ENCODE data around the gene IRX5. TPM values are rescaled to one million over a fixed set of nuclear protein-coding genes. Genes with fewer than 3 reads are reported as not detected.

Gene IRX5
- total and polyA plus RNA-seq, 2 of the 8 experiments (the other 6 are each of a cell fraction or from before 2014, with no cell fraction given) = 0.48 to 0.56 TPM

DNA sequence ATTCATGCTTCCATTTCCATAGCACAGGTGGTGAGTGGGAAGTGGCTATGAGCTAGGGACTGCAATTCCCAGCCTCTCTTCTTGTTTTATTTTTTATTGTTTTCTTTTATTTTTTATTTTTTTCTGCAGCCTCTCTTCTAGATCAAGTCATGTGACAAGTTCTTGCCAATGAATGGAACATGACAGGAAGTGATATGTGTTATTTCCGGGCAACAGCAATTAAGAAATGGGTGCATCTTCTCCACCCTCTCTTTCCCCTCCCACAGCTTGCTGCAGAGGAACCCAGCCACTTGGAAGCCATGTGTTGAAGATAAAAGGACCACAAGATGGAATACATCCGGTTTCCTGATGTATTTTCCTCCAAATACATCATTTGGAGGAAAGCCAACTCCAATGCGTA is 23.6 kb downstream of the IRX5 start:
- POLR2A ChIA-PET (ENCODE audit: partially characterized antibody) = no interaction called here
- Histone ChIP-seq H2BK120ac (replicated peaks; ENCODE audit: low read depth, low read length) (no peak overlapping the region), H3K56ac (replicated peaks; ENCODE audit: insufficient read length, low read depth, low read length) (no peak overlapping the region), H3K4ac (replicated peaks; ENCODE audit: insufficient read length, low read depth, low read length) (no peak overlapping the region), H3K36me3 (ENCODE audit: control insufficient read depth in 2 of 4, insufficient read depth in 4 of 4, low read length in 3 of 4) (no peaks in the 10 kb centered on the region), H4K20me1 (replicated peaks in 1 of 2; ENCODE audit: control insufficient read depth in 1 of 2, insufficient read depth in 2 of 2, low read length in 2 of 2) (no peaks in the 10 kb centered on the region), H4K8ac (ENCODE audit: extremely low read depth, insufficient read depth, low read length) (no peak overlapping the region), H3K4me1 (replicated peaks in 1 of 4; ENCODE audit: control insufficient read depth in 3 of 4, insufficient read depth in 4 of 4, low read length in 3 of 4) (no peaks in the 10 kb centered on the region), H3K27me3 (replicated peaks in 1 of 4; ENCODE audit: control insufficient read depth in 3 of 4, extremely low read depth in 1 of 4, insufficient read depth in 3 of 4, low read length in 3 of 4) (no peaks in the 10 kb centered on the region), H2BK5ac (ENCODE audit: low read depth, low read length) (no peak overlapping the region), H3K14ac (ENCODE audit: insufficient read length) (no peak overlapping the region), H2AFZ (ENCODE audit: low read length) (no peak overlapping the region), H2AK5ac (ENCODE audit: low read depth, low read length) (no peak overlapping the region), H4K5ac (ENCODE audit: insufficient read length, low read depth, low read length) (no peak overlapping the region), H3K4me2 (ENCODE audit: insufficient read depth in 1 of 2, low read depth in 2 of 2, low read length in 2 of 2) (no peak overlapping the region), H3K27ac (ENCODE audit: low read depth, low read length) (no peak overlapping the region), H3K9me3 (ENCODE audit: insufficient read depth in 2 of 2, low read depth in 1 of 2, low read length in 1 of 2) (no peaks in the 10 kb centered on the region), H2BK15ac (ENCODE audit: low read length) (no peak overlapping the region), H2BK20ac (ENCODE audit: low read length) (no peak overlapping the region), H3K79me2 (ENCODE audit: control insufficient read depth in 1 of 2, insufficient read depth in 2 of 2, low read length in 2 of 2) (no peaks in the 10 kb centered on the region), H3K79me1 (ENCODE audit: low read depth, low read length) (no peaks in the 10 kb centered on the region), H3K9ac (replicated peaks in 1 of 4; ENCODE audit: extremely low read depth in 1 of 4, low read depth in 3 of 4, low read length in 3 of 4) (no peak overlapping the region), H3K18ac (ENCODE audit: extremely low read depth, low read length) (no peak overlapping the region), H3K4me3 (ENCODE audit: extremely low read depth in 1 of 4, insufficient read depth in 2 of 4, low read depth in 3 of 4, low read length in 4 of 4) (no peak overlapping the region), H4K91ac (replicated peaks; ENCODE audit: insufficient read length, low read length) (no peak overlapping the region), H3K23ac (ENCODE audit: insufficient read length) (no peak overlapping the region), H3K23me2 (ENCODE audit: low read depth, low read length) (no peaks in the 10 kb centered on the region), H2BK12ac (ENCODE audit: low read depth, low read length) (no peak overlapping the region)
- CTCF ChIA-PET (ENCODE audit: partially characterized antibody) = interaction anchor here (0.6 kb wide), 1 partner anchor 71 kb away, joined by 3 read pairs; no protein-coding TSS in a partner anchor
- DNase-seq (ENCODE audit: low read depth in 1 of 2, low spot score in 2 of 2) (no peak), FAIRE-seq (no peak)
- 96% methylated on average over 3 of the region's 3 CpGs; no CpG with 5 or more reads in 1 of the 2 experiments for WGBS, 2 experiments (ENCODE audit: extremely low coverage in 1 of 2, insufficient coverage in 1 of 2, insufficient read length in 1 of 2, insufficient replicate concordance in 2 of 2, low coverage in 1 of 2, low lambda C conversion rate in 2 of 2, missing lambda C conversion rate in 1 of 2)
- TF ChIP-seq RAD21 (IDR thresholded peaks at IDR 0.05 in 1 of 2, conservative IDR thresholded peaks at IDR 0.05 in 1 of 2; ENCODE audit: low read depth in 2 of 2, low read length in 2 of 2) (no peak), SIN3A (conservative IDR thresholded peaks at IDR 0.05 in 1 of 2, IDR thresholded peaks at IDR 0.05 in 1 of 2; ENCODE audit: low read depth in 1 of 2, low read length in 2 of 2) (no peak), SP2 (IDR thresholded peaks at IDR 0.05; ENCODE audit: low read length) (no peak), SAP30 (IDR thresholded peaks at IDR 0.05; ENCODE audit: insufficient read depth, insufficient replicate concordance, low read length) (no peak), HDAC6 (IDR thresholded peaks at IDR 0.05; ENCODE audit: low read depth, low read length) (no peak), RBBP5 (IDR thresholded peaks at IDR 0.05; ENCODE audit: borderline replicate concordance, low read depth, low read length) (no peak), NRF1 (IDR thresholded peaks at IDR 0.05; ENCODE audit: low read depth, low read length) (no peak), EGR1 (IDR thresholded peaks at IDR 0.05; ENCODE audit: borderline replicate concordance, low read depth, low read length) (no peak), KDM1A (IDR thresholded peaks at IDR 0.05; ENCODE audit: borderline replicate concordance, low read length) (no peak), HDAC2 (IDR thresholded peaks at IDR 0.05; ENCODE audit: borderline replicate concordance in 1 of 2, low read depth in 2 of 2, low read length in 2 of 2) (no peak), TEAD4 (IDR thresholded peaks at IDR 0.05; ENCODE audit: low read depth, low read length) (no peak), CTBP2 (IDR thresholded peaks at IDR 0.05; ENCODE audit: borderline replicate concordance, insufficient read depth, insufficient read length, low read length) (no peak)
- TF ChIP-seq, protein P1, sequence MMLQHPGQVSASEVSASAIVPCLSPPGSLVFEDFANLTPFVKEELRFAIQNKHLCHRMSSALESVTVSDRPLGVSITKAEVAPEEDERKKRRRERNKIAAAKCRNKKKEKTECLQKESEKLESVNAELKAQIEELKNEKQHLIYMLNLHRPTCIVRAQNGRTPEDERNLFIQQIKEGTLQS (IDR thresholded peaks at IDR 0.05; ENCODE audit: insufficient read depth, low read depth, low read length) = no peak

Data from H1 (cell line).